Measurements from ENCODE around the gene CD19.

DNA sequence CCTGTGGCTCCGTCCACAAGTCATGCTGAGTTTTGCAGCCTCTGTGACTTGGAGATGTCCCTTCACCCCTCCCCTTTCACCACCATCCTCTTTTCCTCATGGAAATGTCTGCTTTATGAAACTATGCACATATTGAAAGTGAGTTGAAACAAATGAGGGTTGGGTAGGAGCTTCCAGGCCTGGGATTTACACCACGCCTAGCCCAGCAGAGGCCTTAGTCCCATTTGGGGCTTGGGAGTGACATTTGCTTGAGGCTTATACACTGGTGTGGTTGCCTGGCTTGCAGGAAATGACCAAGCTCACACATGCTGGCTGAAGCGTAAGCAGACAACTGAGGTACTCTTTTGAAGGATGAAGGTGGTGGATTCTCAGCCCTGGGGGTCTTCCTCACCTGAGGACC, 32.3 kb downstream of the CD19 start:
- TF ChIP-seq POLR2A (IDR thresholded peaks at IDR 0.05): no peak
- TF ChIP-seq CTCF (IDR thresholded peaks at IDR 0.05): no peak
- TF ChIP-seq POLR2AphosphoS5 (IDR thresholded peaks at IDR 0.05): no peak

Data from upper lobe of left lung (tissue), 4 donors.